ENCODE results near the gene HS3ST5. TPM values are rescaled to one million over a fixed set of nuclear protein-coding genes. Genes with fewer than 3 reads are reported as not detected.

HS3ST5 gene
- total RNA-seq, 1 donor from 2014 or later, result 17.4 TPM

DNA sequence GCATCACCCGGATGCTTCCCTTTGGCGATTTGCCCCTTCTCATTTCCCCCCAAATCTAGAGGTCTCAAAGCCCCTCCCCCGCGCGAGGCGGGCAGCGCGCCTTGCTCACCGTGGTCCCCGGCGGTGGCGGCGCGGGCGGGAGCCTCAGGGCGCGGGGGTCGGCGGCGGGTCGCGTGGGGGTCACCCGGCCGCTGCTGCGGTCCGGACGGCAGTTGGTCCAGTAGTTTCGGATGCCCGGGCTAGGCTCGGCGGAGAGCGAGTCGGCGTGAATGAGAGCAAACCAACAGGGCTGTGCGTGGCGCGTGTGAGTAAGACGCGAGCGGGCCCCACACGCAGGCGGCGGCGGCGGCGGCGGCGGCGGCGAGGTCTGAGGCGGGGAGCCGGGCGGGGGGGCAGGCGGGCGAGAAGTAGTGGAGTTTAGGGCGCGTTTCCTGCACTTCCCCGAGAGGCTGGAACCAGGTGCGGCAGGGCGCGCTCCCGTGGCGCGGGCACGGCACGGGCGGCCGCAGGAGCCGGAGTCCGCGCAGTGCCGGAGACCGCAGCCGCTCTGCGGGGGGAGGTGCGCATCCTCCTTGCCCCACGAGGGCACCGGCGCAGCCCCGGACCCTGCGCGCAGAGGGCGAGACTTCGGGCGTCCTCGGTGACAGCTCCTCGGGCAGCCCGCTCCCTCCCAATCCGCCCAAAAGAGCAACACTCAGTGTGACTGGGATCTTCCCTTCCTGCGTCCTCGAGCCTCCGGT lies 567 bp downstream of the HS3ST5 start:
- TF ChIP-seq, protein P1, sequence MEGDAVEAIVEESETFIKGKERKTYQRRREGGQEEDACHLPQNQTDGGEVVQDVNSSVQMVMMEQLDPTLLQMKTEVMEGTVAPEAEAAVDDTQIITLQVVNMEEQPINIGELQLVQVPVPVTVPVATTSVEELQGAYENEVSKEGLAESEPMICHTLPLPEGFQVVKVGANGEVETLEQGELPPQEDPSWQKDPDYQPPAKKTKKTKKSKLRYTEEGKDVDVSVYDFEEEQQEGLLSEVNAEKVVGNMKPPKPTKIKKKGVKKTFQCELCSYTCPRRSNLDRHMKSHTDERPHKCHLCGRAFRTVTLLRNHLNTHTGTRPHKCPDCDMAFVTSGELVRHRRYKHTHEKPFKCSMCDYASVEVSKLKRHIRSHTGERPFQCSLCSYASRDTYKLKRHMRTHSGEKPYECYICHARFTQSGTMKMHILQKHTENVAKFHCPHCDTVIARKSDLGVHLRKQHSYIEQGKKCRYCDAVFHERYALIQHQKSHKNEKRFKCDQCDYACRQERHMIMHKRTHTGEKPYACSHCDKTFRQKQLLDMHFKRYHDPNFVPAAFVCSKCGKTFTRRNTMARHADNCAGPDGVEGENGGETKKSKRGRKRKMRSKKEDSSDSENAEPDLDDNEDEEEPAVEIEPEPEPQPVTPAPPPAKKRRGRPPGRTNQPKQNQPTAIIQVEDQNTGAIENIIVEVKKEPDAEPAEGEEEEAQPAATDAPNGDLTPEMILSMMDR (IDR thresholded peaks at IDR 0.05; ENCODE audit: partially characterized antibody, unreplicated experiment), result no peak
- peak overlapping the region; percentile 96 for H3K27ac Mint-ChIP-seq (ENCODE audit: unreplicated experiment)
- H3K9me3 Mint-ChIP-seq (ENCODE audit: unreplicated experiment), result peaks cover 9% of the 10 kb centered on the region
- DNase-seq, result peak; percentile 74
- H3K27me3 Mint-ChIP-seq (ENCODE audit: unreplicated experiment), result peaks cover 10% of the 10 kb centered on the region
- H3K4me1 Mint-ChIP-seq (ENCODE audit: low read depth, unreplicated experiment), result peaks cover 14% of the 10 kb centered on the region
- H3K4me3 Mint-ChIP-seq (ENCODE audit: unreplicated experiment), result peak overlapping the region; percentile 99
- H3K36me3 Mint-ChIP-seq (ENCODE audit: unreplicated experiment), result no peaks in the 10 kb centered on the region

DNA sequence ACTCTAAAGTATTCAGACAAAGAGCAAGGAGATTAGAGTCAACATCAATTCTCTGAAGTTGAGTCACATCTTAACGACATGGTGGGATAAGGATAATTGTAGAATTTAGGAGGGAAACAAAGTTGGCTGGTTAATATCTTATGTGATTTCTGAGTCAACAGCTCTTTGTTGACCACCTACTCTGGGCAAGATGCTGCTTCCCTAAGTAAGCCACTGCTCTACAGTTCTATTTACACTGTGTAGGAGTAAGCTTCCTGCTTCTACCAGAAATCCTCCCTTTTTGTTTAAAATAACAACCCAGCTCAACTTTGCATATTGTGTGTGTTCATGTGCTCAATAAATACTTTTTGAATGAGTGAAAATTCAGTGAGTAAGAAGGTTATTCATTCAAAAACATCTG lies 3.1 kb downstream of the HS3ST5 start:
- TF ChIP-seq, protein P1 (IDR thresholded peaks at IDR 0.05; ENCODE audit: partially characterized antibody, unreplicated experiment), result no peak
- no peak for DNase-seq
- H3K9me3 Mint-ChIP-seq (ENCODE audit: unreplicated experiment), result peaks cover 9% of the 10 kb centered on the region
- peaks cover 10% of the 10 kb centered on the region for H3K27me3 Mint-ChIP-seq (ENCODE audit: unreplicated experiment)
- peak overlapping the region; percentile 49 for H3K27ac Mint-ChIP-seq (ENCODE audit: unreplicated experiment)
- peak overlapping the region; percentile 99 for H3K4me3 Mint-ChIP-seq (ENCODE audit: unreplicated experiment)
- H3K4me1 Mint-ChIP-seq (ENCODE audit: low read depth, unreplicated experiment), result peaks cover 14% of the 10 kb centered on the region
- no peaks in the 10 kb centered on the region for H3K36me3 Mint-ChIP-seq (ENCODE audit: unreplicated experiment)

DNA sequence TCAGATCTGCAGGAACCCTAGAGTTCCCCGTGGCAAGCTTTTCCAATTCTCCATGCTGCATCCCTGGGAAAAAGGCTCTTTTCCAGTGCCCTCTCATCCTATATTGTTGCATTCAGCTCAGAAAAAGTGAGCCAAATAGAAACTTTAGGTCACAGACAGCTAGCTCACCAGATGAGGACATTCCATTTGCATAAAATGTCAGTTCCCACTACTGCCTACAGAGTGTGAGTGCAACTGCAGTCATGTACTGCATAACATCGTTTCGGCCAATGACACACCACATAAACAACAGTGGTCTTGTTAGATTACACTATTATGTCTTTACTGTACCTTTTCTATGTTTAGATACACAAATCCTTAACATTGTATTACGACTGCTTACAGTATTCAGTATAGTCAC lies 8.6 kb downstream of the HS3ST5 start:
- H3K27me3 Mint-ChIP-seq (ENCODE audit: unreplicated experiment), result no peaks in the 10 kb centered on the region
- no peak overlapping the region for H3K4me3 Mint-ChIP-seq (ENCODE audit: unreplicated experiment)
- H3K9me3 Mint-ChIP-seq (ENCODE audit: unreplicated experiment), result peaks cover 2% of the 10 kb centered on the region
- TF ChIP-seq, protein P1 (IDR thresholded peaks at IDR 0.05; ENCODE audit: partially characterized antibody, unreplicated experiment), result peak; percentile 7
- DNase-seq, result no peak
- no peaks in the 10 kb centered on the region for H3K36me3 Mint-ChIP-seq (ENCODE audit: unreplicated experiment)
- H3K4me1 Mint-ChIP-seq (ENCODE audit: low read depth, unreplicated experiment), result peaks cover 7% of the 10 kb centered on the region
- H3K27ac Mint-ChIP-seq (ENCODE audit: unreplicated experiment), result no peak overlapping the region

DNA sequence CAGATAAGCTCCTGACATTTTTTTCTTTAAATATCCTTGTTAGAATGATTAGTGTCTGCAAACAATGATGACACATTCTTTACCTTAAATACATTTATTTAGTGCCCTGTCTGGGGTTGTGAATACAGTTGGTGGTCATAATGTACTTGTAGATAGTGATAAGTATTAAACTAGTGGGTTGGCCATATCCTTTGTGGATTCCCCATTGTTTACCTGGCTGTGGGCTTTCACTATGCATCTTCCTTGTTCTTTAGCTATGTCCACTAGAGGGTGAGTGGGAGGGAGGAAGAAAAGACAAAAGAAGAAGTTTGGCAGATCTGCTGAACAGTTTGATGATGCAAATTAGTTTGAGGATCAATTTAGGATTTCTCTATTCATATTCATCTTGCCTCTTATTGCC lies 15.7 kb downstream of the HS3ST5 start:
- Mint-ChIP-seq H3K4me1 (ENCODE audit: low read depth, unreplicated experiment) (no peaks in the 10 kb centered on the region), H3K27me3 (ENCODE audit: unreplicated experiment) (no peaks in the 10 kb centered on the region)

DNA sequence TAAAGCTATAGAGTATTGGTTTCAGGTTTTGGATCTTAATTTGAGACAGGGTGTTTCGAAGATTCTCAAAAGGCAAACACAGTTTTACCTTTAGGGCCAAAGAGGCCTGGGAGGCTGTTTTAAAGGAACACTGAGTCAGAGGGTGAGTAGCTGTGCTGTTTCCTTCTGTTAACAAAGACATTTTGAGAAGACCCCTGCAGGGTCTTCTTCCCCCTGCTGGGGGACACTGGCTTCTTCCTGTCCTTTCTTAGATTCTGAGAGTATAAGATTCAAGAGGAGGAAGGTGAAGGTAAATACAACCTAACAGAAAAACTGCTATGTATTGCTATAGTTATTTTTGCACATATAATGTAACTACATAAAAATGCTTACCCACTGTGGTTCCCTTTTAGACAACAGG lies 19.0 kb downstream of the HS3ST5 start:
- H3K27me3 Mint-ChIP-seq (ENCODE audit: unreplicated experiment), result no peaks in the 10 kb centered on the region
- no peak overlapping the region for H3K27ac Mint-ChIP-seq (ENCODE audit: unreplicated experiment)
- no peaks in the 10 kb centered on the region for H3K4me1 Mint-ChIP-seq (ENCODE audit: low read depth, unreplicated experiment)
- H3K36me3 Mint-ChIP-seq (ENCODE audit: unreplicated experiment), result no peaks in the 10 kb centered on the region
- no peak for DNase-seq
- no peak overlapping the region for H3K4me3 Mint-ChIP-seq (ENCODE audit: unreplicated experiment)
- TF ChIP-seq, protein P1 (IDR thresholded peaks at IDR 0.05; ENCODE audit: partially characterized antibody, unreplicated experiment), result no peak
- no peaks in the 10 kb centered on the region for H3K9me3 Mint-ChIP-seq (ENCODE audit: unreplicated experiment)

More for the DNA sequence above, 15.7 kb downstream of the HS3ST5 start:
- DNase-seq, result no peak
- H3K36me3 Mint-ChIP-seq (ENCODE audit: unreplicated experiment), result no peaks in the 10 kb centered on the region
- no peak overlapping the region for H3K4me3 Mint-ChIP-seq (ENCODE audit: unreplicated experiment)
- TF ChIP-seq, protein P1 (IDR thresholded peaks at IDR 0.05; ENCODE audit: partially characterized antibody, unreplicated experiment), result no peak
- no peak overlapping the region for H3K27ac Mint-ChIP-seq (ENCODE audit: unreplicated experiment)
- peaks cover 2% of the 10 kb centered on the region for H3K9me3 Mint-ChIP-seq (ENCODE audit: unreplicated experiment)

Measured in glutamatergic neuron (in vitro differentiated cells).